GM19035 (cell line): Measurements from ENCODE around the gene DENND1A.

Source experiments
- ATAC-seq: cut with Tn5 transposase; IDR thresholded peaks from one replicate; pipeline ENCODE4 v1.9.1; 2021; ENCODE audit not compliant: unreplicated experiment

Gene DENND1A

DNA sequence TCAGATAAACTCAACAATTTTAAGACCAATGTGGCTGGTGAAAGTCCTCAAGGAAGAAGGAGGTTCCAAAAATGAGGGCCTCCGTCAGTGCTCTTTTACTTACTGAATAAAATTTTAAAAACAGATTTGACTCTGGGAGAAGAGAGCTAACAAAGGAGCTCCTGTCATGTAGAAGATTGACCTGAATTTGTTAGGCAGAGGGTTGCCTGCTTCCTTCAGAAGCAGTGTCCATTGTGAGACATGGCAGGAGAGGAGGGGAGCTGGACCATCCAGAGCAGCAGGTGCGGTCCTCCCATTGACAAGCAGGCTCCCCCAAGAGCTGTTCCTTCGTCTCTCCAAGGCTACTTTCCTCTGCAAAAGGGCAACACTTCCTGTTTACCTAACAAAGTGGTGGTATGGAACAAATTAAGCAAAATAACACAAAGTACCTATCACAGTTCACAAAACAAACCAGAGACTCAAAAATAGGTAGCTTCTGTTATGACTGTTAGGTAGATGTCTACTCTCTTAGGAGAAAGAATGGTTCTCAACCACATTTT is 238.1 kb downstream of the DENND1A start:
- ATAC-seq = no peak

DNA sequence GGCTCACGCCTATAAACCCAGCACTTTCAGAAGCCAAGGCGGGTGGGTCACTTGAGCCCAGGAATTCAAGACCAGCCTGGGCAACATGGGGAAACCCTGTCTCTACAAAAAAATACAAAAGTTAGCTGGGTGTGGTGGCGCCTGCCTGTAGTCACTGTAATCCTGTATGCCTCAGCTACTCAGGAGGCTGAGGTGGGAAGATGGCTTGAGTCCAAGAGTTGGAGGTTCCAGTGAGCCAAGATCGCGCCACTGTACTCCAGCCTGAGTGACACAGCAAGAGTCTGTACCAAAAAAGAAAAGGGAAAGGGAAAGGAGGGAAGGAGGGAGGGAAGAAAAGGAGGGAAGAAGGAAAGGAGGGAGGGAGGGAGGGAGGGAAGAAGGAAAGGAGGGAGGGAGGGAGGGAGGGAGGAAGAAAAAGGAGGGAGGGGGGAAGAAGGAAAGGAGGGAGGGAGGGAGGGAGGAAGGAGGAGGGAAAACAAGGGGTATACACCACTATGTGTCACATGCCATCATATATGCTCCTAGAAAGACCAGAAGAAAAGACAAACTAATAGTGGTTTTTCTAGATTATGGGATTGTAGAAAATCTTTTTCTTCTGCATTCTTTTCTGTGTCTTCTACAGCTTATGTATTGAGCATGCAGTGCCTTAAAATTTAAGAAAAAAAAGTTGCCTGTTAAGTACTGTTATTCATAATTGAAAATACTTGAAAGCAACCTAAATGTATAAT is 240.1 kb downstream of the DENND1A start:
- ATAC-seq = no peak

DNA sequence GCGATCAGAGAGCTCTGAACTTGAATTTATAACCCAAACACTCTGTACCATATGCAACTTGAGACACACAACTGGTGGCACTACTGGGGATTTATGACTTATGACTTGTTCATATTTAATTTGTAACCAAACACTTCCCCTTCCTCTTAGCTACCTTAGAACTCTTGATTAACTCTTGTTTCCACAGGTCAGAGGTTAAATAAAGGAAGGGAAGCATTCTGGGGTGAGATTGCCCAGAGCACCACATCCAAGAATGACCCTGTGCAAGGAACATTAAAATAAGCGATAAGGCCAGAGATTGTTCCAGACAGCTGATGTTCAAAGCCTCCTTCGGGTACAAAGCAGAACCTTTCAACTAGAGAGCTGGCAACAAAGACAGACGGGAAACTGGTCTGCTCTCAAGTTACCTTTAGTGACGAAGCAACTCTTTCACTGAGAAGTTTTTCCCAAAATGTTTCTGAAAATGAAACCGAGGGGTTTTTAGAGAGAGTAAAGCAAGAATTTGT is 242.6 kb downstream of the DENND1A start:
- no peak for ATAC-seq

DNA sequence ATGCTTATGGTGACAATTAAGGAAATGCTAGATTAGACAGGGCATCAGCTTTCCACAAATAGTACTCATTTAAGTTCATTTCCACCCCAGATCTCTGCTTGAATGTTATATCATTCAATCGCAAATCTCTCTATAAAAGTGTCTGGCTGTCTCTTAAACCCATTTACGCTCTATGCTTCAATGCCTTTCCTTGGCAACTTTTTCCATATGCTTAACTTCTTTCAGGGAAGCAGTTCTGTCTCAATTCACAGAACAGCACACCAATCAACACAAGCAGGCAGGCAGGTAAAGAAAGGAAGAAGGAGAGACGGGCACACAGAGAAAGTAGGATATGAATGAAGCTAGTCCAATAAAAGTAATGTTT is 243.1 kb downstream of the DENND1A start:
- ATAC-seq = no peak

DNA sequence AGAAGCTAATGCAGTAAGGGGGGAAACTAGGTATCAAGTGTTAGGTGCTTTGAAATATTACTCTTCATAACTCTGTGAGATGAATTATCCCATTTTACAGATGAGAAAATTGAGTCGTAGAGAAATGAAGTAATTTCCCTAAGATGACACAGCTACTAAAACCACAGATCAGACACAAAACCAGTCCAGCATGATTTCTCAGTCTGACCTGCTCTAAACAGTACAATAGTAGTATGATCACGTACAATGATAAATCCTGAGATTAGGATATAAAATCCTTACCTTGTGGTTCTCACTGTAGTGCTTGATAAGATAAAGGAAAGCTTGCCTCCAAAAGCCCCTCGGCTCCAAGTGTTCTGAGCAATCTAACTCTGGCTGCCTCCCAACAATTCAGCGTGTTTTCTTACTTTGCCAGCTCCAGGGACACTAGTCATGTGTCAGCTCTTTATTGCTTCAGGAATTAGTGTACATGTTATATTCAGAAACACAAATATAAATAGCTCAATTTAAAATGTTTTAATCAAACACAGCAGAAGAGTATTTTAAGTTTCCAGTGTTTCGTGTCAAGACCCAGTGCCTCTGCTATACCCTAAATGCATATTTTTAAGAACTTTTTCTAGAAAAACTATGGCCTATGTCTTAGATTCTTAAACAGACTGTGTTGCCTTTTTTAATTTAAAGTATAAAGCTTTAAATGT is 243.6 kb downstream of the DENND1A start:
- ATAC-seq = no peak

DNA sequence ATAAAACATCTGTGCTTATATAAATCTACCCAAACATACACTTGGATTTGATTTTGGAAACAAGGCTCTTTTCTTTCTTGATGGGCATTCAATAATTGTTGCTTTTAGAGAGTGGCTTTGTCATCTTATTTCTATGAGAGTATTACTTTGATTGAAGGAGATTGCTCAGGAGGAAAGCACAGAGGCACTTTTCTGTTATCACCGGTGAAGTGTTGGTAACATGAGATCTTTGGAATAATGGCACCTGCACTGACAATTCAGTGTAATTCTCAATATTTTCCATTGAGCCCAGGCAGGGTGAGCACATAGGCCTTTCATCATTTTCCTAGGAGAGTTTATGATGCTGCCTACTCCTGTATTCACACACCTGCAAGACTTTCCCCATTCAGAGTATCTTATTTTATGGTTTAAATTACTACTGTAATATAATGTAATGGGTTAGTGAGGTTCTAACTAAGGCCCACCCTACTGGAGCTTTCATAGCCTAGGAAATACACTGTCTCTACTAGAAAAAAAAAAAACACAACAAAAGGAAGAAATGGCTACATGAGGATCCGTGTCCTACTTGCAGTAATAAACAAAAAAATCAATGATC is 244.3 kb downstream of the DENND1A start:
- no peak for ATAC-seq

DNA sequence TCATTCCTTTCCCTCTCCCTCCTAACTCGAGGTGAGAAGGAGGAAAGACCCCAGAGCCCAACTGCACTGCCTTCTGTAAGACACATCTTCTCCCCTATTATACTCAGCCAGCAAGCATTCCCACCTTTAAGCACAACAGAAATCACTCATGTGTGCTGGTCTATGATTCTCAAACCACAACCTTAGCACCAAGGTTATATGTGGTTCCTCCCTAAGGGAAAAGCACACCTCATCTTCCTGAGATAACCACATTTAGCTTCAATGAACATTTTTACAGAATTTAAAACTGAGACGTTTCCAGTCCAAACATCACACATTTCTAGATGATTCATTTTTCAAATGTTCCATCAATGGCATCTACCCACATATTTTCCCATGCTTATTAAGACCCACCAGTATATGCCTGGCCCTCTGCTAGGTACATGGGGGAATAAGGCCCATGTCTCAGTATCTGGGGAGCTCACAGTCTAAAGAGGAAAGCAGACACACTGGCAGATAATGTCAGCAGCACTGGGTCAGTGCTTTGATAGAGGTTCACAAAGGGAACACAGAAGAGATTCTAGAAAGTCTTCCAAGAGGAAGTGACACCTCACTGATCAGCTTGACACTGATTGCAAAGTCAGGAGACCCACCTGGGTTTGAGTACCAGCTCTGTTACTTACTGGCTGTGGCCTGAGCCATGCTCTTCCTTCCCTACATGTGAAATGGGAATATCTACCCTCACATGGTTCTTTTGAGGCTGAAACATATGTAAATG is 245.4 kb downstream of the DENND1A start:
- no peak for ATAC-seq

DNA sequence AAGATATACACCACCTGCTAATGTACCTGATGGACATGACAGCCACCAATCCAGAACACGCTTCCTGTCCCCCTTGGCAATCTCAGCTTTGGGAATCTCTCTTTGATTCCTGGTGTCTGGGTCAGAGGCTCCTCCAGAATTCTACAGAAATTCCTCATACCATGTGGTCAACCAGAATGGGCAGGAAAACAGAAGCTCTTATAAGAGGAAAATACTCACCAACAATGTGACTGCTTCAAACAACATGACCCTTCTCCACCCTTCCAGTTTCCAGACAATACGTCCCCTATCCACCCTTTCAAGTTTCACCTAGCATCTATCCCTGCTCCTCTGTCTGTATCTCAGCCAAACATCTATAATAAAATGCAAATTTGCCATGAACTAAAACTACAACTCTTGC is 247.2 kb downstream of the DENND1A start:
- no peak for ATAC-seq

DNA sequence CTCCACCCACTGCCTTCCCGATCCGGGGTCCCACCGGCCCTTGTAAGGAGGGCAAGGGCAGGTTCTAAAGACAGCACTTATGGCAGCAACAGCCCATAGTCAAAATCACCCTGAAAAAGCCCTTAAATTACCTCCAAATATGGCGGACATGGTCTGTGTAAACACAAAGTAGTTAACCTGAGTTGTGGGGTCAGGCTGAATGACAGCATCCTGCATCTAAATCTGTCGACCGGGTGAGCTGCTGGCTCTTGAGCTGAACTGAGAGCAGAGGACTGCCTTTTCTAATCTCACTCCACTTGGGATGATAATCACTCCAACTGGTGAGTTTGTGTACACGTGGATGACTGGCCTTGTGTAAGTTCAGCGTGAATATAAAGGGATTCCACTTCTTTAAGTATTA is 249.6 kb downstream of the DENND1A start:
- ATAC-seq = no peak

DNA sequence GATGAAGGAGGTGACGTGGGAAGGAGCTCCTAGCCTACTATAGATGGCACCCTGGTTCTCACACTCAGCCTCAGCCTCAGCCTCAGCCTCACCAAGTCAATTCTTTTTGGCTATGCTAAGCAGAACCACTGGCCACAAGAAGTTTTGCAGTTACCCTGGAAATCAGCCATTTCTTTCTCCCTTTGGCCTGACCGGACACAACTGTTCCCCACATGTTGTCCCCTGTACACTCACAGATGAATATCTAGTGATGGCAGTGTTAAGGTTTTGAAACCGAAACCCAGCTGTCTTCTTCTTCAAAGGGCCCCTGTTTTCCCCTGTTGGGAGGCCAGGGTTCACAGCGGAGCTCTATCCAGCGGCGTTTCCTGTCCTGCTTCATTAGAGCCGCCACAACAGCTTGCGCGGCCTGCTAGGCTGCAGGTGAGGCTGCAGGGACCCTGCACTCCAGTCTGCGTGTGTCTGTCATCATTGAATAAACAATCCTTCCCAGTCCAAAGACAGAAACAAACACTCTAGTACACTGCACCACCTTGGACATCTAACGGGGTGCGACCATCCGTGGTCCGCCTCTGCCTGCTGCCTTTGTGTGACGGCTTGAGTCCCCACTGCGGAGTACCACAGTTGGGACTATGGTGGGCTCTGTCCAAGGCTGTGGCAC is 250.5 kb downstream of the DENND1A start:
- ATAC-seq = peak; percentile 94

DNA sequence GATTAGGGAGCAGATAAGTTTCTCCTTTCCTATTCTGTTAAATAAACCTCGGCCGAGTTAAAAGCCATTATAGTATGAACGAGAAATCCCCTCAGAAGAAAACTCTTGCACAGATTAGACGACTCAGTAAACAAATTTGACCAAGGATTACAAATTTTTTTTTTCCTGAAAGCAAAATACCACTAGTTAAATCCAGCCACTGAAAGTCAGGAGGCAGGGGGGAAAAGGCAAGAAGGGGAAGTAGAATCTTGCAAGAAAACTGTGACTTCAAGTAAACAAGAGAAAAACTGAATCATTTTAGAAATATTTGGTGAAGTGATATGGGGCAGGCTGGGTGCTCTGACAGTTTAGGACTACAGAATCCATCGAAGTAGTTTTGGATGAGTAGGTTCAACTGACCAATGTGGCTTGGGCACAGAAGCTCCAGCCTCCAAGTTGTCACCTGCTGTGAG is 251.0 kb downstream of the DENND1A start:
- no peak for ATAC-seq

DNA sequence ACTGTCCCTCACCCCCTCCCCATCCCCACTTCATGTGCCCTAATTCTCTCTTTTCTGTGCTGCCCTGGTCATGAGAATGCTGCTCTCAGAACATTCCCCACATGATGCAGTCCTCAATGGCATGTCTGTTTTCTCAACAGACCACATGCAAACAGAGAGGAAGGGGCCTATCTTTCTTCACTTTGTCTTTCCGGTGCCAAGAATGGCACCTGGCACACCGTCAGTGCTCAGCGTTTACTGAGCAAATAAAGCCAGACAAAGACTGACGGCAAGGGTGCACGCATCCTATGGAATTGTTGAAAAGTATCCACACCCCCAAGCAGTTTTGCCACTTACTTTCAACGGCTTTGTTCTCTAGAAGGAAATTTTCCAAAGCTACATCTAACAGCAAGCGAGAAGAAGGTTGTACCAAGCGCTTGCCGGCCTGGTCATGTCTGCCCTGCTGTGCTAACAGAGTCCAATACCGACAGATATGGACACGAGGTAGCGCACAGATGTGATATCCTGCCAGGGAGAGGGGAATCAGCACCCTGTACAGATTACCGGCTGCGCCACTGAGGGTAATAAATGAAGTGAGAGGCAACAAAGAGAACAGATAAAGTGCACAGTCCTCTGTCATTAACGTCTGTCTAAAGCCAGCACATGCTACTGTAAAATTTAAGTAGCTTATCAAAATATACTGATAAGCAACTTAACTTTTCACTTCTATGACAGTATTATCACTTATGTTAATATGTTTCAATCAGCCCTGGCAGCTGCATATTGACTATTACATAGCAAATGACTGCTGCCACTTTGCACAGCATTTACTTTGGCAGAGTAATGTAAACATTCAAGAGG is 251.7 kb downstream of the DENND1A start:
- no peak for ATAC-seq

DNA sequence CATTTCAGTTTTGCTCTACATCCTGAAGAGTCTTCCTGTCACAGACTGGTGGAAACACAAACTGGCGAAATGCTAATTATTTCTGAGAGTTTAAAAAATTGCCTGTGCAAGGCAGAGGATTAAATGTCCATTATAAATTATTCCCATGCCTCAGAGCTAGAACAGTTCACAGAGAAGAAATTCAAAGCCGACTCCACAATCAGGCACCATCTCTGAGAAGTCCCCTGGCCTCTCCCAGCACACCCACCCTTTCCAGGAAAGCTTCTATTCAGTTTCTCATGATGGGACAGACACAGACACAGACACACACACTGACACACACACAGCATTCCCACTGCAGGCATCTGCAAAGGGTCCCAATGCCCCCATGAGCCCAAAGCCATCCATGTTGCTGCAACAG is 253.1 kb downstream of the DENND1A start:
- no peak for ATAC-seq

DNA sequence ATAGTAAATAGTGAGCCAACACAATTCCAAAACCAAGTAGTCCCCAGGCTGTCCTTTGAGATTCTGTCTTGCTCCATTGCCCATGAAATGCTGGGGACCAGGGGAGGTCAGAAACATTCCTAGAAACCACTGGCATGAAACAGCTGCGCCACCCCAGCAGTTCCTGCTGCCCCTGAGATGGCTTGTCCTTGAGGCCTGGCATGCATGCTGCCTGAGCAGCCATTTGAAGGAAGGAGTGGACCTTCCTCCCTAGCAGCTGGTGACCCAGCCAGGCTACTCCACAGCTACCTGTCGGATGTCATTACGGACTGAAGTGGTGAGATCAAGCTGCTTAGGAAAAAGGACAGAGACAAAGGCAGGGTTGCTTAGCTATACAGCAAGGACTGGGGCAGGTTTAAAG is 260.6 kb downstream of the DENND1A start:
- no peak for ATAC-seq

DNA sequence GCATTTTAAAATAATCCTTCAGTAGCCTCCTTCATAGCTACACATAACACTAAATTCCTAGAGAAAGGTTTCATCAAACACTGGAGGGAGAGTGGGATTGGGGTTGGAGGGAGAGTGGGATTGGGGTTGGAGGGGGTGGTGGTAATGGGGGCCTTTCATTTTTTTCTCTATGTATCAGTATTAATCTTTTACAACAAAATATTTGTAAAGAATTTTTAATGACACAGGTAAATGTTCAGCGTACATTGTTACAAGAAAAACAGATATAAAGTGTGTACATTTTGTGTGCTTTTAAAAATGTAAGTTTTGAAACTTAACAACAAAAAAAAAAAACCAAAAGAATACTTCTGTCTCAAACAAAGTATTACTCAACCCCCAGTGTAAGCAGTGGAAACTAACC is 266.4 kb downstream of the DENND1A start:
- ATAC-seq = no peak

DNA sequence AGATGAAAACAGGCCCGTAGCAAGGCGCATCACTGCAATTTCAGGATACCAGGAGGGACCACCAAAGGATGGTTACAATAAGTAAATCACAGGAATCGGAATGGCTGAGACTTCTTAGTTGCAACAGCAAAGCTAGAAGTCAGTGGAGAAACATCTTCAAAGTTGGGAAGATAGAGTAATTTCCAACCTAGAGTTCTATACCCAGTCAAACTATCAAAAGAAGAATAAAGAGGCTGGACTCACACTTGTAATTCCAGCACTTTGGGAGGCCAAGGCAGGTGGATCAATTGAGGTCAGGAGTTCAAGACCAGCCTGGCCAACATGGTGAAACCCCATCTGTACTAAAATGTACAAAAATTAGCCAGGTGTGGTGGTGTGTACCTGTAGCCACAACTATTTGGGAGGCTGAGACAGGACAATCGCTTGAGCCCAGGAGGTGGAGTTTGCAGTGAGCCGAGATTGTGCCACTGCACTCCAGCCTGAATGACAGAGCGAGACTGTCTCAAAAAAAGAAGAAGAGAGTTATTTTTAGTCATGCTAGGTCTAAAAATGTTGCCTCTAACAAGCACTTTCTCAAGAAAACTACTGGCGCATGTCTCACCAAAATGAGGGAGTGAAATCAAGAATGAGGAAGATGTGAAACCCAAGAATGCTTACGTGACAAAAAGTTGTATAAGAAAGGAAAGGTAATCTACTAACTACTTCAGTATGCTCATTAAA is 267.7 kb downstream of the DENND1A start:
- ATAC-seq = no peak

DNA sequence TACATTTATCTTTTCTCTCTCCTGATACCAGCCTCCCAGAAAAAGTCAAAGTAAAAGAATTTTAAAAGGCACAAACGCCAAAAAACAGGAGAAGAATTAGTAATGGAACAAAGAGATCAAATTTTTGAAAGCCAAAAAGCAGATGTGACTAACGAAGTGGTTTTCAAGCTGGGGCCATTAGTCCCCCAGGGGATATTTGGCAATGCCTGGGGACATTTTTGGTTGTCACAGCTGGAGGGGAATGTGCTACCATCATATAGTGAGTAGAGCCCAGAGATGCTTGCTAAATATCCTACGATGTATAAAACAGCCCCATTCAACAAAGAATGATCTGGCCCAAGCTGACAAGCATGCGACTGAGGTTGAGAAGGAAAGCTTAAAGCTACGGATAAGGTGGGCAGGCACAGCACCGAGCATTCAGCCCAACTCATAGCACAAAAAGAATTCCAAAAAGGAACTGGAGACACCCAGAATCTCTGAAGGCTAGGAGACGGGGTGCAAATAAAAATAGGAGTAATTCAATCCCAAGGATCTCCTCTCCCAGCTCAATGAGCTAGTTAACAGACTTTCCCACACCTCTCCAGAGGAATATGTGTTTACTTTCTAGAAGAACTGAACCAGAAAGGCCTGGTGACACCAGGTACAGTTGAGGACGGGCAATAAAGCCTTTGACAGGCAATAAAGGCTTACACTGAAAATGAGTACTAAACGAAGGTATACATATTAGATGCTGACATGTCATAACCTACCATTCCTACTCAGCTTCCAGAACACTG is 269.0 kb downstream of the DENND1A start:
- no peak for ATAC-seq

DNA sequence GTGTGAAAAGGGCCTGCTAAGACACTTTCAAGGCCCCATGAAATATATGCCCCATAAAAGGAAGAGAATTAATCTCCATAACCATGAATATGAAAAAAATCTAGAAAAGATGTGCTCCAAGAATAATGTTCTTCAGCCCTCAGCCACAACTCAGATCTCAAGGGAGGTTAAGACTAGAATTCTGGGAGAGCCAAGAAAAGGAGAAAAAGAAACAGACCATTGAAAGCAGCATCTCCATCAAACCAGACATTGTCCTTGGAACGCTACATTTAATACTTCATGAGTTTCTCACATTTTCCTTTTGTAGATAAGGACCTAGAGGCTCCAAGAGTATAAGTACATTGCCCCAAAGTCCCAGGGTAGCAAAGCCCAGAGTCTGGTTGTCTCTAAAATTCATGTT is 270.6 kb downstream of the DENND1A start:
- ATAC-seq = no peak
